Measurements from ENCODE around the gene F13A1. TPM values are rescaled to one million over a fixed set of nuclear protein-coding genes. Genes with fewer than 3 reads are reported as not detected.

F13A1 gene
- total RNA-seq, 1 experiment from 2014 or later = not detected

GRCh38 chr6:6365242-6365641 lies 44.8 kb upstream of the F13A1 start:
- H3K36me3 Mint-ChIP-seq (ENCODE audit: insufficient read depth, unreplicated experiment) = no peaks in the 10 kb centered on the region
- no peaks in the 10 kb centered on the region for H3K4me1 Mint-ChIP-seq (ENCODE audit: low read depth, unreplicated experiment)
- BruUV-seq (replicated peaks) = no TSS peak
- no peaks in the 10 kb centered on the region for H3K27me3 Mint-ChIP-seq (ENCODE audit: unreplicated experiment)
- H3K9me3 Mint-ChIP-seq (ENCODE audit: low read depth, unreplicated experiment) = peaks cover 5% of the 10 kb centered on the region
- intact Hi-C loops (cut with micrococcal nuclease; ENCODE audit: unreplicated experiment) = no loop called here
- no peak overlapping the region for H3K4me3 Mint-ChIP-seq (ENCODE audit: low read depth, unreplicated experiment)
- no peak overlapping the region for H3K27ac Mint-ChIP-seq (ENCODE audit: unreplicated experiment)
- TF ChIP-seq CTCF (IDR thresholded peaks at IDR 0.05; ENCODE audit: unreplicated experiment) = no peak
- DNase-seq = no peak
- CTCF ChIA-PET = no interaction called here

GRCh38 chr6:6362056-6362840 lies 41.8 kb upstream of the F13A1 start:
- BruUV-seq (replicated peaks) = no TSS peak
- TF ChIP-seq CTCF (IDR thresholded peaks at IDR 0.05; ENCODE audit: unreplicated experiment) = no peak
- no peak for DNase-seq
- intact Hi-C loops (cut with micrococcal nuclease; ENCODE audit: unreplicated experiment) = no loop called here
- Mint-ChIP-seq H3K4me1 (ENCODE audit: low read depth, unreplicated experiment) (no peaks in the 10 kb centered on the region), H3K36me3 (ENCODE audit: insufficient read depth, unreplicated experiment) (no peaks in the 10 kb centered on the region), H3K4me3 (ENCODE audit: low read depth, unreplicated experiment) (no peak overlapping the region), H3K27ac (ENCODE audit: unreplicated experiment) (no peak overlapping the region), H3K27me3 (ENCODE audit: unreplicated experiment) (no peaks in the 10 kb centered on the region), H3K9me3 (ENCODE audit: low read depth, unreplicated experiment) (peaks cover 3% of the 10 kb centered on the region)
- CTCF ChIA-PET = no interaction called here

- no peaks in the 10 kb centered on the region for H3K27me3 Mint-ChIP-seq (ENCODE audit: unreplicated experiment)
- no peak for DNase-seq
- H3K4me1 Mint-ChIP-seq (ENCODE audit: low read depth, unreplicated experiment) = no peaks in the 10 kb centered on the region
- no peak overlapping the region for H3K4me3 Mint-ChIP-seq (ENCODE audit: low read depth, unreplicated experiment)
- intact Hi-C loops (cut with micrococcal nuclease; ENCODE audit: unreplicated experiment) = no loop called here
- BruUV-seq (replicated peaks) = no TSS peak
- no peak for TF ChIP-seq CTCF (IDR thresholded peaks at IDR 0.05; ENCODE audit: unreplicated experiment)
- CTCF ChIA-PET = no interaction called here
- no peaks in the 10 kb centered on the region for H3K9me3 Mint-ChIP-seq (ENCODE audit: low read depth, unreplicated experiment)
- no peaks in the 10 kb centered on the region for H3K36me3 Mint-ChIP-seq (ENCODE audit: insufficient read depth, unreplicated experiment)
- H3K27ac Mint-ChIP-seq (ENCODE audit: unreplicated experiment) = no peak overlapping the region
These were observed 37.1 kb upstream of the F13A1 start for GRCh38 chr6:6357530-6357929.

GRCh38 chr6:6357032-6357431 lies 36.6 kb upstream of the F13A1 start:
- no peak for DNase-seq
- BruUV-seq (replicated peaks) = no TSS peak
- CTCF ChIA-PET = no interaction called here
- Mint-ChIP-seq H3K4me1 (ENCODE audit: low read depth, unreplicated experiment) (no peaks in the 10 kb centered on the region), H3K9me3 (ENCODE audit: low read depth, unreplicated experiment) (no peaks in the 10 kb centered on the region), H3K4me3 (ENCODE audit: low read depth, unreplicated experiment) (no peak overlapping the region), H3K36me3 (ENCODE audit: insufficient read depth, unreplicated experiment) (no peaks in the 10 kb centered on the region), H3K27ac (ENCODE audit: unreplicated experiment) (no peak overlapping the region), H3K27me3 (ENCODE audit: unreplicated experiment) (no peaks in the 10 kb centered on the region)
- intact Hi-C loops (cut with micrococcal nuclease; ENCODE audit: unreplicated experiment) = no loop called here
- no peak for TF ChIP-seq CTCF (IDR thresholded peaks at IDR 0.05; ENCODE audit: unreplicated experiment)

Data from Calu3 (cell line).